ENCODE measurements around the gene SPACDR.

Gene SPACDR

DNA sequence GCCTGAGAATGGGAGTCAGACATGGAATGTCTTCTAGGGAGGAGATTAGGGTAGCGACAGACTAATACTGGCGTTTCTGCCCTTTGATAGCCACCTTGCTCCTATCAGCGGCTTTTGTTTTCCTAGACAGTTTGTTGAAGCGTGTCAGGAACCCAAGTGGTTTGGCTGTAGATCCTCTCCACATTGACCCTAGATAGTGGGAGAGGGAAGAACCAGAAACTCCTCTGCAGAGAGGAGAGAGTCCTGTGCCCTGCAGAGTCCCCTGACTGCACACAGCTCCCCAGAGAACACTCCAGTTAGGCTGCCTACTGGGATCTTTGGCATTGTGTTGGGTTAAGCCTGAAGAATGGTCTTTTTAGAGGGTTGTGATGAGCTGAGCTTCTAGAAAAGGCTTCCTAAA lies 32.0 kb downstream of the SPACDR start:
- H3K27me3 ChIP-seq (ENCODE audit: insufficient read depth, poor library complexity, severe bottlenecking): no peaks in the 10 kb centered on the region
- H3K27ac ChIP-seq (replicated peaks): peak overlapping the region; percentile 4; the same call in 1 of the 2 replicates
- TF ChIP-seq SPI1 (IDR thresholded peaks at IDR 0.05; ENCODE audit: borderline replicate concordance, low read depth) (no peak), GABPA (IDR thresholded peaks at IDR 0.05; ENCODE audit: low read depth) (no peak), CTCF (IDR thresholded peaks at IDR 0.05; ENCODE audit: insufficient read depth, low read length) (no peak), POLR2AphosphoS5 (IDR thresholded peaks at IDR 0.05; ENCODE audit: low read depth) (no peak)
- TF ChIP-seq, protein P1, sequence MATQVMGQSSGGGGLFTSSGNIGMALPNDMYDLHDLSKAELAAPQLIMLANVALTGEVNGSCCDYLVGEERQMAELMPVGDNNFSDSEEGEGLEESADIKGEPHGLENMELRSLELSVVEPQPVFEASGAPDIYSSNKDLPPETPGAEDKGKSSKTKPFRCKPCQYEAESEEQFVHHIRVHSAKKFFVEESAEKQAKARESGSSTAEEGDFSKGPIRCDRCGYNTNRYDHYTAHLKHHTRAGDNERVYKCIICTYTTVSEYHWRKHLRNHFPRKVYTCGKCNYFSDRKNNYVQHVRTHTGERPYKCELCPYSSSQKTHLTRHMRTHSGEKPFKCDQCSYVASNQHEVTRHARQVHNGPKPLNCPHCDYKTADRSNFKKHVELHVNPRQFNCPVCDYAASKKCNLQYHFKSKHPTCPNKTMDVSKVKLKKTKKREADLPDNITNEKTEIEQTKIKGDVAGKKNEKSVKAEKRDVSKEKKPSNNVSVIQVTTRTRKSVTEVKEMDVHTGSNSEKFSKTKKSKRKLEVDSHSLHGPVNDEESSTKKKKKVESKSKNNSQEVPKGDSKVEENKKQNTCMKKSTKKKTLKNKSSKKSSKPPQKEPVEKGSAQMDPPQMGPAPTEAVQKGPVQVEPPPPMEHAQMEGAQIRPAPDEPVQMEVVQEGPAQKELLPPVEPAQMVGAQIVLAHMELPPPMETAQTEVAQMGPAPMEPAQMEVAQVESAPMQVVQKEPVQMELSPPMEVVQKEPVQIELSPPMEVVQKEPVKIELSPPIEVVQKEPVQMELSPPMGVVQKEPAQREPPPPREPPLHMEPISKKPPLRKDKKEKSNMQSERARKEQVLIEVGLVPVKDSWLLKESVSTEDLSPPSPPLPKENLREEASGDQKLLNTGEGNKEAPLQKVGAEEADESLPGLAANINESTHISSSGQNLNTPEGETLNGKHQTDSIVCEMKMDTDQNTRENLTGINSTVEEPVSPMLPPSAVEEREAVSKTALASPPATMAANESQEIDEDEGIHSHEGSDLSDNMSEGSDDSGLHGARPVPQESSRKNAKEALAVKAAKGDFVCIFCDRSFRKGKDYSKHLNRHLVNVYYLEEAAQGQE (IDR thresholded peaks at IDR 0.05; ENCODE audit: insufficient replicate concordance, low read depth): no peak
- no peak for DNase-seq (ENCODE audit: low read depth in 1 of 2, low spot score in 1 of 2)
- H3K4me3 ChIP-seq (replicated peaks; ENCODE audit: insufficient read depth, low read length): no peak overlapping the region

DNA sequence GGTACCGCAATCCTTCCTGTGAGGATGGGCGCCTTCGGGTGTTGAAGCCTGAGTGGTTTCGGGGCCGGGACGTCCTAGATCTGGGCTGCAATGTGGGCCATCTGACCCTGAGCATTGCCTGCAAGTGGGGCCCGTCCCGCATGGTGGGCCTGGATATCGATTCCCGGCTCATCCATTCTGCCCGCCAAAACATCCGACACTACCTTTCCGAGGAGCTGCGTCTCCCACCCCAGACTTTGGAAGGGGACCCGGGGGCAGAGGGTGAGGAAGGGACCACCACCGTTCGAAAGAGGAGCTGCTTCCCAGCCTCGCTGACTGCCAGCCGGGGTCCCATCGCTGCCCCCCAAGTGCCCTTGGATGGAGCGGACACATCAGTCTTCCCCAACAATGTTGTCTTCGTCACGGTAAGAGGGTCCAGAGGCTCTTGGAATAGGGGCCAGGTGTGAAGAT lies 32.7 kb downstream of the SPACDR start:
- Histone ChIP-seq H3K4me3 (replicated peaks; ENCODE audit: insufficient read depth, low read length) (peak overlapping the region; percentile 69), H3K27ac (replicated peaks) (no peak overlapping the region; the same call in 1 of the 2 replicates)
- TF ChIP-seq GABPA (IDR thresholded peaks at IDR 0.05; ENCODE audit: low read depth) (no peak), CTCF (IDR thresholded peaks at IDR 0.05; ENCODE audit: insufficient read depth, low read length) (no peak), SPI1 (IDR thresholded peaks at IDR 0.05; ENCODE audit: borderline replicate concordance, low read depth) (no peak), POLR2AphosphoS5 (IDR thresholded peaks at IDR 0.05; ENCODE audit: low read depth) (no peak; the same call in 1 of the 2 replicates)
- TF ChIP-seq, protein P1 (IDR thresholded peaks at IDR 0.05; ENCODE audit: insufficient replicate concordance, low read depth): no peak

GRCh38 chr7:100430493-100431285 lies 33.4 kb downstream of the SPACDR start:
- TF ChIP-seq GABPA (IDR thresholded peaks at IDR 0.05; ENCODE audit: low read depth): no peak
- Histone ChIP-seq H3K27ac (replicated peaks) (peak overlapping the region; percentile 98), H3K4me3 (replicated peaks; ENCODE audit: insufficient read depth, low read length) (peak overlapping the region; percentile 69), H3K27me3 (ENCODE audit: insufficient read depth, poor library complexity, severe bottlenecking) (no peaks in the 10 kb centered on the region)
- peak in 1 of 2 experiments; percentile 49 for DNase-seq (ENCODE audit: low read depth in 1 of 2, low spot score in 1 of 2)

More for the DNA sequence above, 32.7 kb downstream of the SPACDR start:
- no peak for DNase-seq (ENCODE audit: low read depth in 1 of 2, low spot score in 1 of 2)
- H3K27me3 ChIP-seq (ENCODE audit: insufficient read depth, poor library complexity, severe bottlenecking): no peaks in the 10 kb centered on the region

DNA sequence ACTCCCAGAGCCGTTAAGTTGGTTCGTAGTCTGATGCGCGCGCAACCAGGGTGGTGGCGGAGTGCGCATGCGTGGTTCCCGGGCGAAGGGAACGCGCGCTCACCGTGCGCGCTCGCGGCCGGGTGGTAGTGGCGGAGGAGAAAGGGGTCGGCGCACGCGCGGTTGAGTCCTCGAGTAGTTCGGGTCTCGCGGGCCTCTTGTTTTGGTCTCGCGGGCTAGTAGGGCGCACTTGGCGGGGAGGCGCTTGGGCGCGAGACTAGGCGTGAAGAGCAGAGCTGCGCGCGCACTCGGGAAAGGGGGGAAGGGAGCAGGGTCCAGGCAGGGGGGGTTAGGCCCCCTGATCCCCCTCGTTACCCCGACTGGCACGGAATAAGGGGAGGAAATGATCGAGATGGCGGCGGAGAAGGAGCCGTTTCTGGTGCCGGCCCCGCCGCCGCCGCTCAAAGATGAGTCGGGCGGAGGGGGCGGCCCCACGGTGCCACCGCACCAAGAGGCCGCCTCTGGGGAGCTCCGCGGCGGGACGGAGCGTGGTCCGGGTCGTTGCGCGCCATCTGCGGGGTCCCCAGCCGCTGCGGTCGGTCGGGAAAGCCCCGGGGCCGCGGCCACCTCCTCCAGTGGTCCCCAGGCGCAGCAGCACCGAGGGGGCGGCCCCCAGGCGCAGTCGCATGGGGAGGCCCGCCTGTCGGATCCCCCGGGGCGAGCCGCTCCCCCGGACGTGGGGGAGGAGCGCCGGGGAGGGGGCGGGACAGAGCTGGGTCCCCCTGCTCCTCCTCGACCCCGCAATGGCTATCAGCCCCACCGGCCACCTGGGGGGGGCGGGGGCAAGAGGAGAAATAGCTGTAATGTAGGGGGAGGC lies 34.2 kb downstream of the SPACDR start, which contains the start of gene MEPCE:
TSS of gene MEPCE (plus strand) at position 195 of the 856 bp plus-strand sequence. CDS start at position 383, 188 bp downstream.
- TF ChIP-seq CTCF (IDR thresholded peaks at IDR 0.05; ENCODE audit: insufficient read depth, low read length) (no peak), POLR2AphosphoS5 (IDR thresholded peaks at IDR 0.05; ENCODE audit: low read depth) (peak; percentile 53; the same call in 1 of the 2 replicates)
- Histone ChIP-seq H3K27me3 (ENCODE audit: insufficient read depth, poor library complexity, severe bottlenecking) (no peaks in the 10 kb centered on the region), H3K27ac (replicated peaks) (peak within 1 kb of the TSS; percentile 98), H3K4me3 (replicated peaks; ENCODE audit: insufficient read depth, low read length) (peak within 1 kb of the TSS; percentile 69)
- DNase-seq (ENCODE audit: low read depth in 1 of 2, low spot score in 1 of 2): peak; percentile 87 to 91
